Measurements from ENCODE around the gene LYPLAL1. TPM values are rescaled to one million over a fixed set of nuclear protein-coding genes. Genes with fewer than 3 reads are reported as not detected.
A peak's percentile ranks its signal among the peaks of the same experiment; 100 is the strongest.

Gene LYPLAL1
- total and polyA plus RNA-seq, 5 donors = 45.8 to 84.2 (median 54.0) TPM

DNA sequence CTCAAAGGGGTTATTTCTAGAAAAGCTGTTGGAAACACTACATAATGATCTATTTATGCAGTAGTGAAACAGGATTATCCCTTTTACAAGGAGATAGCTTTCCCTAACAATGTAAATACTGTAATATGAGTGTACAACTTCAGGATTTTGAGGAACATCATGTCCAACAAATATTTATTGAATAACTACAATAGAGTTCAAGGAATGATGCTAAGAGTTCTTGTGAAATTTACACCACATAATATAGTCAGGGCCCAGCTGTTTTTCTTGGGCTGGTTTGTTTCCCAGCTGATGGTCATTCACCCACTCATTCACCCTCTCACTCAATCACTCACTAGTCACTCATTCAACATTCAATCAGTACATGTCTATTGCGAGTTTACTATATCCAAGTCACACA, 12.3 kb upstream of the LYPLAL1 start:
- Histone ChIP-seq H3K27me3 (ENCODE audit: control insufficient read depth, insufficient read depth) (no peaks in the 10 kb centered on the region), H3K4me3 (ENCODE audit: low read length) (no peak overlapping the region), H3K4me1 (ENCODE audit: control insufficient read depth, insufficient read depth, low read length) (no peaks in the 10 kb centered on the region), H3K27ac (ENCODE audit: low read length) (no peak overlapping the region), H3K9me3 (ENCODE audit: control insufficient read depth, low read length) (no peaks in the 10 kb centered on the region)
- DNase-seq (no peak), ATAC-seq (no peak)
- intact Hi-C loops (cut with DNase I) = no loop called here
- 88% methylated on average over 1 of the region's 1 CpG for WGBS

DNA sequence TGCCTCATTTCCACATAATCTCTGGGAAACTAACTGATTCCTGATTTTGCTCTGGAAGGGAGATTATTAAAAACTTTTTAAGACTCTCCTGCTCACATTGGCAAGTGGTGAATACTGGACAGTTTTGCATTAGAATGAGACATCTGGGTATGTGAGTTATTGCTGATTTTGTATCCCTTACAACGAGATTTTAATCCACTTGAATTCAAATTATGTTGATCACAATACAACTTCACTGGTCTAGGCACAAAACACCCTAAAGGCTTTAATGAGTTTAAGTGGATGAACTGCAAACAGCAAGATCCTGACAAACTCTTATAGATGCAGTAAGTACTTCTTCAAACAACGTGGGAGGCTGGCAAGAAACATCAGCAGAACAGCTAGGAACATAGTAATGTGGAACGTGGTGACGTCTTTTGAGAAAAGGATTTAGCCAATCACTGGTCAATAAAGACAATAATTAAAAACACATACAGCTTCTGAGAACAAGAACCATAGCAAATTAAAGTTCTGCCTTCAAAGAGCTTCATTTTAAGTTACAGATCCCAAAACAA, 10.2 kb upstream of the LYPLAL1 start:
- ATAC-seq = no peak

DNA sequence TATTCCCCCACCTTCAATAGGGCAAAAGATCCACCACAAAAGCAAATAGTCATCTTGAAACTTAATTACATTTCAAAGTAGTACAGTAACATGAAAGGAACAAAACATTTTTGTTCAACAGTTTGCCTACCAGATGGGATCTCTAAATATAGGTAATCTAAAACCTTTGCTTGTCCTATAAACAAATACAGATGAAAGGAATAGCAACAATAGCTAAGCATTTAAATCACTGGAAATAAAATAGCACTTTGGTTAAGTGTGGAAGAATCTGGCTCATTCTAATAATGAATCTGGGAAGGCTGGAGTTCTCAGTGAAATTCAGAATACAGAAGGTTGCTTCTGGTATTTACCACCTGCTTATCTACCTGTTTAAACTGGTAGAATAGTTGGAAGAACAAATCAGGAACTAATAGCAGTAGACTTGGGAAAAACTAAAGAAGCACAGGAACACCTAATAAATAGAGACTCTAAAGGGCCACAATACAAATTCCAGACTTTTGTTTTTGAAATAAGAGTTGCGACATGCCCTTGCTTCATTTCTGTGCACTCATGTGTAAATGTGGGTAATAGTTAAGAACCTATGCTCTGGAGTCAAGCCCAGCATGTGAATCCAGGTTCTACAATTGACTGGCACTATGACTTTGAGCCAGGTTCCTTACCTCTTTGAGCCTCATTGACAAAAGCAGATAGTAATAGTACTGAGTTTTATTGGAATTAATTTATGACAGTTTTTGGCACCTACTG, 2.3 kb upstream of the LYPLAL1 start:
- Histone ChIP-seq H3K27ac (ENCODE audit: low read length) (no peak overlapping the region), H3K27me3 (ENCODE audit: control insufficient read depth, insufficient read depth) (no peaks in the 10 kb centered on the region), H3K4me1 (ENCODE audit: control insufficient read depth, insufficient read depth, low read length) (peaks cover 3% of the 10 kb centered on the region), H3K4me3 (ENCODE audit: low read length) (no peak overlapping the region), H3K9me3 (ENCODE audit: control insufficient read depth, low read length) (no peaks in the 10 kb centered on the region)
- DNase-seq = no peak
- intact Hi-C loops (cut with DNase I) = no loop called here
- no peak for ATAC-seq
- WGBS = 97% methylated on average over 1 of the region's 1 CpG

More for the DNA sequence above, 10.2 kb upstream of the LYPLAL1 start:
- no peaks in the 10 kb centered on the region for H3K9me3 ChIP-seq (ENCODE audit: control insufficient read depth, low read length)
- H3K27ac ChIP-seq (ENCODE audit: low read length) = no peak overlapping the region
- no peaks in the 10 kb centered on the region for H3K4me1 ChIP-seq (ENCODE audit: control insufficient read depth, insufficient read depth, low read length)
- WGBS = 85% methylated on average over 4 of the region's 4 CpGs
- no peak for DNase-seq
- no peaks in the 10 kb centered on the region for H3K27me3 ChIP-seq (ENCODE audit: control insufficient read depth, insufficient read depth)
- intact Hi-C loops (cut with DNase I) = no loop called here
- H3K4me3 ChIP-seq (ENCODE audit: low read length) = no peak overlapping the region

DNA sequence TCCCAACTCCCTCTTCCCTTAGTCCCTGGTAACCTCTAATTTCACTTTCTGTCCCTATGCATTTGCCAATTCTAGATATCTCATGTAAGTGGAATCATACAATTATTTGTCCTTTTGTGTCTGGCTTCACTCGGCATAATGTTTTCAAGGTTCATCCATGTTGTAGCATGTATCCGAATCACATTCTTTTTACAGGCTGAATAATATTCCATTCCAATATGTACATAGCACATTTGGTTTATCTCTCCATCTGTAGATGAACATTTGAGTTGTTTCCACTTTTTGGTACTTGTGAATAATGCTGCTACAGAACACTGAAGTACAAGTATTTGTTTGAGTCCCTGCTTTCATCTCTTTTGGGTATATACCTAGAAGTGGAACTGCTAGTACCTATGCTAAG, 857 bp upstream of the LYPLAL1 start:
- peaks cover 3% of the 10 kb centered on the region for H3K4me1 ChIP-seq (ENCODE audit: control insufficient read depth, insufficient read depth, low read length)
- H3K4me3 ChIP-seq (ENCODE audit: low read length) = no peak overlapping the region
- ATAC-seq (no peak), DNase-seq (no peak)
- H3K9me3 ChIP-seq (ENCODE audit: control insufficient read depth, low read length) = no peaks in the 10 kb centered on the region
- H3K27ac ChIP-seq (ENCODE audit: low read length) = no peak overlapping the region
- 100% methylated on average over 2 of the region's 2 CpGs for WGBS
- H3K27me3 ChIP-seq (ENCODE audit: control insufficient read depth, insufficient read depth) = no peaks in the 10 kb centered on the region
- intact Hi-C loops (cut with DNase I) = no loop called here

DNA sequence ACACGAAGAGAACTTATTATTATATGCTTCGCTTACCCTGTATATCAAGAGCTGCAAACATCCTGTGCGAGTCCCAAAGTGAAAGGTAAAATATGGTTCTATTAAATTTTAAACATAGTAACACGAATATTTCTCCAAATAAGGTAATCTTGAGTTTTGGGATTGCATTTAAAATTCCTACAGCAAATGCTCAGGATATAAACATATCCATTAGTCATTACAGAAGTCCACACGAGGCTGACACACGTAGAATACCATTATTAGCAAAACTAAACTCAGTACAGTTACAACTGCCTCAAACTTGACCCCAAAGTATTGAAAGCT, 282 bp upstream of the LYPLAL1 start:
- Histone ChIP-seq H3K4me3 (ENCODE audit: low read length) (peak overlapping the region; percentile 56), H3K4me1 (ENCODE audit: control insufficient read depth, insufficient read depth, low read length) (peaks cover 3% of the 10 kb centered on the region), H3K27ac (ENCODE audit: low read length) (no peak overlapping the region), H3K27me3 (ENCODE audit: control insufficient read depth, insufficient read depth) (no peaks in the 10 kb centered on the region), H3K9me3 (ENCODE audit: control insufficient read depth, low read length) (no peaks in the 10 kb centered on the region)
- WGBS = 42% methylated on average over 6 of the region's 6 CpGs
- DNase-seq (no peak), ATAC-seq (no peak)
- intact Hi-C loops (cut with DNase I) = no loop called here

DNA sequence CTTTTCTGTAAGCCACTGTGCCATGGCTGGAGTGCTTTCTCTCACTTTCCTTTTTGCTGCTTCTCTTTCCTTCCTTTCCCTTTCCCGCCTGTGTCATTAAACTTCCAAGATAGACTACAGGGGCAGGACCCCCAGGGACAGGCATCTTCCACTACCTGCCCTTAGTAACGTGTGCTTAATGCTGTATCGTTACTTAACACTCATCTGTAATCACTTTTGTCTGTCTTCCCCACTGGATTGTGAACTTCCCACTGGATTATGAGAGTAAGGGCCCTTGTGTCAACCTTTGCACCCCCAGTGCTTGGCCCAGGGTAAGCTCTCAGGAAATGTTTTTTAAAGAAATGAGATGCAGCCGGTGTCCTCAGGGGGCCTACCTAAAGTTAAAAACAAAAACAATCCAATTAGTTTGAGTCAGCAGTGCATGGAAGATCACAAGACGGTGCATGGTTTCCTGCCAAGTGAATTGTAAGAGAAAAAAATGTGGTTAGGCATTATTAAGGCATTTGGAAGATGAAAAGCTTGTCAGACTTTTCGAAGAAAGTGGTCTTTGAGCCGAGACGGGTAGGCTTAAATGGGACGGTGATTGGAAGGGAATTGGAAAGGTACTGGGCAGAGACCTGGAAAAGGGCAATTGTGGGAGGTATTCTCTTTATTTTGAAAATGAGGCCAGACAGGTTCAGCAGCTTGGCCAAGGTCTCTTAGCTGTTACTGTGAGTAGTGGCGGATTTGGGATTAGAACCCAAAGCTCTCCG, 958 bp downstream of the LYPLAL1 start:
- Histone ChIP-seq H3K27me3 (ENCODE audit: control insufficient read depth, insufficient read depth) (no peaks in the 10 kb centered on the region), H3K27ac (ENCODE audit: low read length) (peak overlapping the region; percentile 95), H3K4me1 (ENCODE audit: control insufficient read depth, insufficient read depth, low read length) (peaks cover 3% of the 10 kb centered on the region), H3K4me3 (ENCODE audit: low read length) (peak overlapping the region; percentile 56), H3K9me3 (ENCODE audit: control insufficient read depth, low read length) (no peaks in the 10 kb centered on the region)
- 17% methylated on average over 11 of the region's 11 CpGs for WGBS
- intact Hi-C loops (cut with DNase I) = no loop called here
- DNase-seq = peak in 1 of 3 donors; percentile 45
- ATAC-seq = peak; percentile 31 to 39

DNA sequence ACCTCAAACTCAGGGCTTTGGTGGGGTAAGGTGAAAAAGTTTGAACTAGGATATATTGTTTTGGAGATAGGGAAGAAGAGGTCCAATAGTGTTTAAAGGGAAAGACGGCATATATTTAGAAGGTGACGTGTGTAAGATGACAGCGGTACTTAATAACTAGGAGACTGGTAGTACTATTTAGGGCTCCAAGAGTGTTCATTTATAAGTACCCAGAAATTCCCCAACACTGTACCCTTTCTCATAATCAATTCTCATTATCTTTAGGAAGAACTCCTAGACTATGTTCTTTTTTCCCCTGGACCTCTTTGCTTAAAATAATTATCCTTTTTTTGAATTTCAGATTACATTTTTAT, 1.5 kb downstream of the LYPLAL1 start:
- Histone ChIP-seq H3K27ac (ENCODE audit: low read length) (peak overlapping the region; percentile 95), H3K4me3 (ENCODE audit: low read length) (peak overlapping the region; percentile 56), H3K9me3 (ENCODE audit: control insufficient read depth, low read length) (no peaks in the 10 kb centered on the region), H3K27me3 (ENCODE audit: control insufficient read depth, insufficient read depth) (no peaks in the 10 kb centered on the region), H3K4me1 (ENCODE audit: control insufficient read depth, insufficient read depth, low read length) (peaks cover 3% of the 10 kb centered on the region)
- ATAC-seq = peak in 1 of 2 donors; percentile 32
- intact Hi-C loops (cut with DNase I) = no loop called here
- WGBS = 69% methylated on average over 3 of the region's 3 CpGs
- no peak for DNase-seq

DNA sequence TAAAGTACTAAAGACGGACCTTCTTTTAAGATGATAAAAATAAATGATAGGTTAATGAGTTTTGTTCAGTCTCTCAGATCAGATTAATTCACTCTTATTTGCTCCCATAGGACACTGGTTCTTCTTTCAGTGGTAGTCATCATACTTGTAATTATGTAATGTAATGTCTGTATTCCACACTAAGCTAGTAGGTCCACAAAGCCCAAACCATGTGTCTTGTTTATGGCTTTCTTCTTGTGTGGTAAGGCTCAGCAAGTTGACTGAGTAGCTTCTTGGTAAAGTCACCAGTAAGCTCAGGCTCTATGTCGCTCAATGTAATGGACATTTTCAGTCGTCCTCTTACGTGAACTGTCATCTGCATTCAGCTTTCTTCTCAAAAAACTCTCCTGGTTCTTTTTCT, 2.5 kb downstream of the LYPLAL1 start:
- no peak for ATAC-seq

DNA sequence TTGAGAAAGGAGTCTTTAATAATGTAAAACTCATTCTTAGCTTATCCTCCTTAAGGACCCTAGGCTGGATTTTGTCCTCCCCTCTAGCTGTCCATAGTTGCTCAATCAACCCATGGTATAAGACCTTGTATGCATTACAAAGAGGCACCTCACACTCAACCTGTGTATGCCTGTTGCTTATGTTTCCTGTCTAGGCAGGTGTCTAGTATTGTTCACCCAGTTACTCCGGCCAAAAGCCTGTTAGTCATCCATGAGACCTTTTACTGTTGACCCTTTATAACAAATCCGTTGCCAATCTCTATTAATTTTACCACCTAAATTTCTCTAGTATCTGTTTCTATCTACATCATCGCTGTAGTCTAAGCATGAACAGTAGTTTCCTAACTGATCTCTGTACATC, 3.7 kb downstream of the LYPLAL1 start:
- Histone ChIP-seq H3K4me3 (ENCODE audit: low read length) (no peak overlapping the region), H3K4me1 (ENCODE audit: control insufficient read depth, insufficient read depth, low read length) (peaks cover 3% of the 10 kb centered on the region), H3K9me3 (ENCODE audit: control insufficient read depth, low read length) (no peaks in the 10 kb centered on the region), H3K27me3 (ENCODE audit: control insufficient read depth, insufficient read depth) (no peaks in the 10 kb centered on the region), H3K27ac (ENCODE audit: low read length) (no peak overlapping the region)
- 86% methylated on average over 3 of the region's 3 CpGs for WGBS
- DNase-seq = no peak
- ATAC-seq = no peak
- intact Hi-C loops (cut with DNase I) = no loop called here

More for the DNA sequence above, 2.5 kb downstream of the LYPLAL1 start:
- WGBS = 88% methylated on average over 4 of the region's 4 CpGs
- intact Hi-C loops (cut with DNase I) = no loop called here
- Histone ChIP-seq H3K4me1 (ENCODE audit: control insufficient read depth, insufficient read depth, low read length) (peaks cover 3% of the 10 kb centered on the region), H3K4me3 (ENCODE audit: low read length) (no peak overlapping the region), H3K27ac (ENCODE audit: low read length) (no peak overlapping the region), H3K27me3 (ENCODE audit: control insufficient read depth, insufficient read depth) (no peaks in the 10 kb centered on the region), H3K9me3 (ENCODE audit: control insufficient read depth, low read length) (no peaks in the 10 kb centered on the region)
- DNase-seq = no peak

DNA sequence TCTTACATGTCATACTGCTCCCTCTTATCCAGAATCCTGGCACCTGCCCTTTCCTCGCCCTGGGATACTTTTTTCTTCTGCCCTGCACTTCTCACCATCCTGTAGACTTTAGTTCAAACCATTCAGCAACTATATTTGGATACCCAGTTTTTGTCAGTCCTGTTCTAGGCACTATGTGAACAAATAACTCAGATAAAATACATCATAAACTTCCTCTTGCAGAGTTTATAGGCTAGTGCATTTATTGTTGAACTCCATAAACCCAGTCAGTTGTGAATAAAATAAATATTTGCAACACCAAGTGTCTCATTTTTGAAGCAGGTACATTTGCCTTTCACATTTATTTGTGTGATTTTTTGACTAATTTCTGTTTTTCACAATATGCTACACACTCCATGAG, 4.3 kb downstream of the LYPLAL1 start:
- intact Hi-C loops (cut with DNase I) = no loop called here

DNA sequence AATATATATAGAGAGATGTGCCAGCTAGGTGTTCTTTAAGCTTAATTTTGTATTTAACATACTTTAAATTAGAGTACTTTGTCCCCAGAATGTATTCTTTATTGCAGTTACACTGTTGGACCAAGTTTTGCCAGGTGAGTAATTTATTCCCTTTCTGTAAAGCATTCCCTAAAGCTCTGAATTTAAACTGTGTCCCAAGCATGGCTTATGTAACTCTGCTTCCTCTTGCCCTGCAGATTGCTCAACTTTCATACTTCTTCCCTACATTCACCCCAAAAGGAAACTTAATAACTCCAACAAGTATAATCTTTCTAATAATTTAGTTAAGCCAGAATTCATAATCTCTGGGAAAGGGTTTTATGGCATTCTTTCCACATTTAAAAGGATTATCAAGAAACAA, 5.6 kb downstream of the LYPLAL1 start:
- Histone ChIP-seq H3K27me3 (ENCODE audit: control insufficient read depth, insufficient read depth) (no peaks in the 10 kb centered on the region), H3K9me3 (ENCODE audit: control insufficient read depth, low read length) (no peaks in the 10 kb centered on the region), H3K4me1 (ENCODE audit: control insufficient read depth, insufficient read depth, low read length) (peaks cover 3% of the 10 kb centered on the region), H3K4me3 (ENCODE audit: low read length) (no peak overlapping the region), H3K27ac (ENCODE audit: low read length) (no peak overlapping the region)
- peak in 1 of 2 donors; percentile 69 for ATAC-seq
- intact Hi-C loops (cut with DNase I) = no loop called here
- no peak for DNase-seq

More for the DNA sequence above, 4.3 kb downstream of the LYPLAL1 start:
- Histone ChIP-seq H3K4me3 (ENCODE audit: low read length) (no peak overlapping the region), H3K4me1 (ENCODE audit: control insufficient read depth, insufficient read depth, low read length) (peaks cover 3% of the 10 kb centered on the region), H3K27ac (ENCODE audit: low read length) (no peak overlapping the region), H3K27me3 (ENCODE audit: control insufficient read depth, insufficient read depth) (no peaks in the 10 kb centered on the region), H3K9me3 (ENCODE audit: control insufficient read depth, low read length) (no peaks in the 10 kb centered on the region)
- WGBS = 82% methylated on average over 1 of the region's 1 CpG
- ATAC-seq (no peak), DNase-seq (no peak)

Data from right cardiac atrium (tissue), 5 donors.